ENCODE data around the gene HOATZ.

HOATZ gene

GRCh38 chr11:111472228-111472627, 42.4 kb upstream of the HOATZ start:
- Histone ChIP-seq H3K79me1 (ENCODE audit: low read depth, low read length) (no peaks in the 10 kb centered on the region), H2BK120ac (ENCODE audit: low read depth, low read length) (no peak overlapping the region), H2BK5ac (ENCODE audit: low read length) (no peak overlapping the region), H3K9ac (ENCODE audit: low read depth, low read length, poor library complexity) (no peak overlapping the region), H4K8ac (ENCODE audit: low read depth, low read length) (no peak overlapping the region), H4K91ac (ENCODE audit: low read depth, low read length, poor library complexity) (no peak overlapping the region), H3K4me1 (ENCODE audit: control insufficient read depth in 2 of 2, insufficient read depth in 1 of 2, low read depth in 1 of 2, low read length in 2 of 2) (peaks cover 0 to 2% of the 10 kb centered on the region in 2 donors), H3K23ac (ENCODE audit: low read depth, low read length, poor library complexity) (no peak overlapping the region), H2AFZ (ENCODE audit: low read length) (no peak overlapping the region), H3K4ac (ENCODE audit: low read length) (no peak overlapping the region), H2BK15ac (ENCODE audit: low read length) (no peak overlapping the region), H3K18ac (ENCODE audit: low read length) (no peak overlapping the region), H3K36me3 (replicated peaks in 1 of 2; ENCODE audit: control insufficient read depth in 2 of 2, insufficient read depth in 2 of 2, low read length in 2 of 2) (no peaks in the 10 kb centered on the region), H3K27ac (replicated peaks; ENCODE audit: low read length) (no peak overlapping the region), H2AK5ac (ENCODE audit: low read depth, low read length) (no peak overlapping the region), H3K14ac (ENCODE audit: low read length) (no peak overlapping the region), H3K4me3 (ENCODE audit: low read length in 2 of 2) (no peak overlapping the region), H3K4me2 (ENCODE audit: insufficient read depth, low read length, poor library complexity, severe bottlenecking) (no peak overlapping the region), H3K9me3 (replicated peaks in 1 of 2; ENCODE audit: control insufficient read depth in 2 of 2, insufficient read depth in 1 of 2, low read depth in 1 of 2, low read length in 2 of 2) (no peaks in the 10 kb centered on the region), H3K27me3 (ENCODE audit: control insufficient read depth in 3 of 3, insufficient read depth in 3 of 3, low read depth in 1 of 3, low read length in 3 of 3) (no peaks in the 10 kb centered on the region), H2BK12ac (ENCODE audit: low read length) (no peak overlapping the region)
- DNase-seq (ENCODE audit: low spot score): no peak
- no CpG with 5 or more reads among the region's 1 CpG for WGBS, 2 donors (ENCODE audit: extremely low coverage in 2 of 2, insufficient read length in 2 of 2, insufficient replicate concordance in 1 of 2)

GRCh38 chr11:111474432-111474831, 40.1 kb upstream of the HOATZ start:
- Histone ChIP-seq H3K14ac (ENCODE audit: low read length) (no peak overlapping the region), H3K27me3 (ENCODE audit: control insufficient read depth in 3 of 3, insufficient read depth in 3 of 3, low read depth in 1 of 3, low read length in 3 of 3) (peaks cover 0 to 2% (median 0%) of the 10 kb centered on the region in 3 experiments), H3K36me3 (replicated peaks in 1 of 2; ENCODE audit: control insufficient read depth in 2 of 2, insufficient read depth in 2 of 2, low read length in 2 of 2) (no peaks in the 10 kb centered on the region), H4K91ac (ENCODE audit: low read depth, low read length, poor library complexity) (no peak overlapping the region), H3K4me1 (ENCODE audit: control insufficient read depth in 2 of 2, insufficient read depth in 1 of 2, low read depth in 1 of 2, low read length in 2 of 2) (no peaks in the 10 kb centered on the region), H3K4me2 (ENCODE audit: insufficient read depth, low read length, poor library complexity, severe bottlenecking) (no peak overlapping the region), H2AK5ac (ENCODE audit: low read depth, low read length) (no peak overlapping the region), H3K79me1 (ENCODE audit: low read depth, low read length) (no peaks in the 10 kb centered on the region), H3K4ac (ENCODE audit: low read length) (no peak overlapping the region), H3K9ac (ENCODE audit: low read depth, low read length, poor library complexity) (no peak overlapping the region), H2BK12ac (ENCODE audit: low read length) (no peak overlapping the region), H3K27ac (replicated peaks; ENCODE audit: low read length) (no peak overlapping the region), H3K23ac (ENCODE audit: low read depth, low read length, poor library complexity) (no peak overlapping the region), H2BK15ac (ENCODE audit: low read length) (no peak overlapping the region), H2AFZ (ENCODE audit: low read length) (no peak overlapping the region), H2BK5ac (ENCODE audit: low read length) (no peak overlapping the region), H3K18ac (ENCODE audit: low read length) (no peak overlapping the region), H3K9me3 (replicated peaks in 1 of 2; ENCODE audit: control insufficient read depth in 2 of 2, insufficient read depth in 1 of 2, low read depth in 1 of 2, low read length in 2 of 2) (no peaks in the 10 kb centered on the region), H3K4me3 (ENCODE audit: low read length in 2 of 2) (no peak overlapping the region), H2BK120ac (ENCODE audit: low read depth, low read length) (no peak overlapping the region), H4K8ac (ENCODE audit: low read depth, low read length) (no peak overlapping the region)
- DNase-seq (ENCODE audit: low spot score): no peak

GRCh38 chr11:111476366-111476765, 38.2 kb upstream of the HOATZ start:
- Histone ChIP-seq H3K23ac (ENCODE audit: low read depth, low read length, poor library complexity) (no peak overlapping the region), H3K27ac (replicated peaks; ENCODE audit: low read length) (no peak overlapping the region), H2AFZ (ENCODE audit: low read length) (no peak overlapping the region), H3K36me3 (replicated peaks in 1 of 2; ENCODE audit: control insufficient read depth in 2 of 2, insufficient read depth in 2 of 2, low read length in 2 of 2) (no peaks in the 10 kb centered on the region), H3K4me3 (ENCODE audit: low read length in 2 of 2) (no peak overlapping the region), H4K91ac (ENCODE audit: low read depth, low read length, poor library complexity) (no peak overlapping the region), H3K4ac (ENCODE audit: low read length) (no peak overlapping the region), H3K4me2 (ENCODE audit: insufficient read depth, low read length, poor library complexity, severe bottlenecking) (no peak overlapping the region), H3K9me3 (replicated peaks in 1 of 2; ENCODE audit: control insufficient read depth in 2 of 2, insufficient read depth in 1 of 2, low read depth in 1 of 2, low read length in 2 of 2) (no peaks in the 10 kb centered on the region), H3K79me1 (ENCODE audit: low read depth, low read length) (no peaks in the 10 kb centered on the region), H3K4me1 (ENCODE audit: control insufficient read depth in 2 of 2, insufficient read depth in 1 of 2, low read depth in 1 of 2, low read length in 2 of 2) (no peaks in the 10 kb centered on the region), H2AK5ac (ENCODE audit: low read depth, low read length) (no peak overlapping the region), H2BK12ac (ENCODE audit: low read length) (no peak overlapping the region), H3K27me3 (ENCODE audit: control insufficient read depth in 3 of 3, insufficient read depth in 3 of 3, low read depth in 1 of 3, low read length in 3 of 3) (peaks cover 0 to 2% (median 0%) of the 10 kb centered on the region in 3 experiments), H4K8ac (ENCODE audit: low read depth, low read length) (no peak overlapping the region), H2BK120ac (ENCODE audit: low read depth, low read length) (no peak overlapping the region), H3K18ac (ENCODE audit: low read length) (no peak overlapping the region), H3K9ac (ENCODE audit: low read depth, low read length, poor library complexity) (no peak overlapping the region), H3K14ac (ENCODE audit: low read length) (no peak overlapping the region), H2BK5ac (ENCODE audit: low read length) (no peak overlapping the region), H2BK15ac (ENCODE audit: low read length) (no peak overlapping the region)
- no CpG with 5 or more reads among the region's 2 CpGs for WGBS, 2 donors (ENCODE audit: extremely low coverage in 2 of 2, insufficient read length in 2 of 2, insufficient replicate concordance in 1 of 2)
- no peak for DNase-seq (ENCODE audit: low spot score)

DNA sequence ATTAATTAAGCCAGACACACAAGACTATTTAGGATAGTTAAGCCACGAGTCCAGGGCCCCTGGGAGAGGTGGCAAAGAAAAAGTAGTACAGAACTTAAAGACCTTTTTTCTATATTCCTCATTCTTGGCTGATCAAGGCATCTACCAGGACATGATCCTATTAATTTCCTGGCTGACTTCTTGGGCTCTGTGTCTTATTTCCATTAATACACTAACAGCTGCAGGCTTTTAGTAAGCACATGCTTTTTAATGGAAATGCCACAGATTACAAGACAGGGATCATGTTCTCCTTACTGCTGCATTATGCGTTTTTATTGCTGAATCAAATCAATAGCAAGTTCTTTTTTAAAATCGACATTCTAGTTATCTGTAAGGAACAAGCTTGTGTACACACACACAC, 37.6 kb upstream of the HOATZ start:
- no peak overlapping the region for H2BK120ac ChIP-seq (ENCODE audit: low read depth, low read length)
- no peaks in the 10 kb centered on the region for H3K79me1 ChIP-seq (ENCODE audit: low read depth, low read length)
- no peak for DNase-seq (ENCODE audit: low spot score)
- no peak overlapping the region for H3K4ac ChIP-seq (ENCODE audit: low read length)
- no peak overlapping the region for H3K27ac ChIP-seq (replicated peaks; ENCODE audit: low read length)
- no CpG with 5 or more reads among the region's 3 CpGs for WGBS, 2 donors (ENCODE audit: extremely low coverage in 2 of 2, insufficient read length in 2 of 2, insufficient replicate concordance in 1 of 2)
- H3K4me2 ChIP-seq (ENCODE audit: insufficient read depth, low read length, poor library complexity, severe bottlenecking): no peak overlapping the region
- no peak overlapping the region for H2BK12ac ChIP-seq (ENCODE audit: low read length)
- peaks cover 0 to 2% (median 0%) of the 10 kb centered on the region in 3 experiments for H3K27me3 ChIP-seq (ENCODE audit: control insufficient read depth in 3 of 3, insufficient read depth in 3 of 3, low read depth in 1 of 3, low read length in 3 of 3)
- no peak overlapping the region for H2BK5ac ChIP-seq (ENCODE audit: low read length)
- no peak overlapping the region for H2AK5ac ChIP-seq (ENCODE audit: low read depth, low read length)
- H3K14ac ChIP-seq (ENCODE audit: low read length): no peak overlapping the region
- no peak overlapping the region for H2BK15ac ChIP-seq (ENCODE audit: low read length)
- no peaks in the 10 kb centered on the region for H3K4me1 ChIP-seq (ENCODE audit: control insufficient read depth in 2 of 2, insufficient read depth in 1 of 2, low read depth in 1 of 2, low read length in 2 of 2)
- H2AFZ ChIP-seq (ENCODE audit: low read length): no peak overlapping the region
- no peak overlapping the region for H3K23ac ChIP-seq (ENCODE audit: low read depth, low read length, poor library complexity)
- H3K9me3 ChIP-seq (replicated peaks in 1 of 2; ENCODE audit: control insufficient read depth in 2 of 2, insufficient read depth in 1 of 2, low read depth in 1 of 2, low read length in 2 of 2): no peaks in the 10 kb centered on the region
- no peak overlapping the region for H4K8ac ChIP-seq (ENCODE audit: low read depth, low read length)
- H3K9ac ChIP-seq (ENCODE audit: low read depth, low read length, poor library complexity): no peak overlapping the region
- no peak overlapping the region for H4K91ac ChIP-seq (ENCODE audit: low read depth, low read length, poor library complexity)
- no peak overlapping the region for H3K18ac ChIP-seq (ENCODE audit: low read length)
- no peak overlapping the region for H3K4me3 ChIP-seq (ENCODE audit: low read length in 2 of 2)
- H3K36me3 ChIP-seq (replicated peaks in 1 of 2; ENCODE audit: control insufficient read depth in 2 of 2, insufficient read depth in 2 of 2, low read length in 2 of 2): no peaks in the 10 kb centered on the region
